Frontal cortex (tissue), 4 donors: Measurements from ENCODE around the gene PRPF6. TPM values are rescaled to one million over a fixed set of nuclear protein-coding genes. Genes with fewer than 3 reads are reported as not detected.

ENCODE experiments used
- DNase-seq, 2 donors: peaks; one replicate each; pipeline ENCODE4 v3.0.0; 2012; ENCODE audit warnings: low spot score in 2 of 2
- FAIRE-seq: peaks from 2 replicates; lab custom pipeline; 2012; peaks lifted over from hg19 to GRCh38; lab: Jason Lieb, UNC
- total RNA-seq: library from RNA; depleted of rRNA; stranded (reverse); fragments of >200 nt; gene quantifications from one replicate; pipeline ENCODE4 v1.2.3, GENCODE V29; 2014
- donor health status: control.
- donor health status: control.
- donor health status: control.

The PRPF6 gene
- total RNA-seq, 1 donor from 2014 or later, result 81.9 TPM

- DNase-seq, result no peak
- FAIRE-seq, result no peak
Measured at GRCh38 chr20:64068386-64069208, 87.7 kb downstream of the PRPF6 start.

- DNase-seq (no peak), FAIRE-seq (no peak)
Measured at GRCh38 chr20:64069209-64069613, 88.3 kb downstream of the PRPF6 start.

GRCh38 chr20:64069614-64070243 is 88.8 kb downstream of the PRPF6 start:
- no peak for DNase-seq

GRCh38 chr20:64070244-64070993 is 89.5 kb downstream of the PRPF6 start:
- FAIRE-seq, result no peak

More at GRCh38 chr20:64069614-64070243, 88.8 kb downstream of the PRPF6 start:
- no peak for FAIRE-seq

GRCh38 chr20:64071341-64072332 is 90.7 kb downstream of the PRPF6 start:
- no peak for DNase-seq
- no peak for FAIRE-seq

More at GRCh38 chr20:64070244-64070993, 89.5 kb downstream of the PRPF6 start:
- DNase-seq, result no peak

- DNase-seq, result no peak
- no peak for FAIRE-seq
Measured at GRCh38 chr20:64072498-64073063, 91.6 kb downstream of the PRPF6 start.

DNA sequence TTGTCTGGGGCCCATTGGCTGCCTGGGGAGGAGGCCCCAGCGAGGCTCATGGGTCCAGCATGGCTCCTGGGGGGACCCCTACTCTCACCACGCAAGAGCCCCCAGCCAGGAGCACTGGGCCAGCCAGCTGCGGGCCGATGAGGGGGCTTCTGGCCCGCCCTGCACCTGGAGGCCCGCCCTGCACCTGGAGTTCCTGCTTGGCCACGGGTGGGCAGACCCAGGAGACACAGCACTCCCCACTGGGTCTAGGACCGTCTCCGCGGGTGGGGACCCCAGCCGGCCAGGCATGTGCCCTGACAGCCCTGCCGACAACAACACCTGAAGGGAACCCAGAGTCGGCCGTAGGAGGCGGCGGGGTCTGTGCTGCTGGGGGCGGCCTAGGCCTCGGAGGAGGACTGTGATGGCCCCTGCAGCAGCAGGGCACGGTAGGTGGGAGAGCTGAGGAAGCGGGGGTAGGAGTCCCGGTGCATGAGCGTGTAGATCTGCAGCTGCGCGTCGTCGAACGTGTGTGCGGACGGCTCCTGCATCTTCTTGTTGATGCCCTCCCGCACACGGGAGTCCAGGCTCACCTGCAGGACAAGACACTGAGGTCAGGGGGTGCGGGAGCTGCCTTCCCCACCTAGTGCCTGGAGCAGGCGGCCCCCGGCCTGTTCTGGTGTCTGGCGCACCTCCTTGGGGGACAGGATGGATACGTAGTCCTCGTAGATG is 92.7 kb downstream of the PRPF6 start:
- DNase-seq, result no peak
- FAIRE-seq, result no peak

DNA sequence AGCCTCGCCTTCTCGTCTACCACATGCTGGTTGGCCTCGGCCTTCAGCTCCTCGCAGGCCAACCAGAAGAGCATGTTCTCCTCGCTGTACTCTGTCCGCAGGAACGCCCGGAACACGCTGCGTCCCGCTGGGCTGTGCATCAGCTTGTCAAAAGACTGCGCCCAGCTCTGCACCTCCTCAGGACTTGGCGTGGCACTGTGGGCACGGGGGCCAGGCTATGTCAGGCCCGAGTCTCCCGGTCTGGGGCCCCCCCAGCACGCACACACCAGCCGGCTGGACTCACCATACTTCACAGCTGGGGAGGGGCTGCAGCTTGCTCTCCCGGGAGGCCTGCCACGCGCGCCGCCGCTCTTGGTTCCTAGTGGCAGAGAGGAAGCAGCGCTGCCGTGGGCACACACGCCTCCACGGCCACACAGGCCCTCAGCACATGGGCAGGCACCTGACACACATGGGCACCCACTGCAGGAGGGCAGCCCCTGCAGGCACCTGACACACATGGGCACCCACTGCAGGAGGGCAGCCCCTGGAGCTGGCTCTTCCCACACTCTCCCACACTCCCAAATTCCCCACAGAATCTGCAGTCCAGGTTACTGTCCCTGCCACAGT is 93.4 kb downstream of the PRPF6 start:
- no peak for DNase-seq
- no peak for FAIRE-seq

- FAIRE-seq (no peak), DNase-seq (no peak)
Measured at GRCh38 chr20:64074963-64075362, 94.0 kb downstream of the PRPF6 start.

- no peak for DNase-seq
- FAIRE-seq, result no peak
Measured at GRCh38 chr20:64075556-64075955, 94.6 kb downstream of the PRPF6 start.

- FAIRE-seq, result no peak
Measured at GRCh38 chr20:64076061-64076997, 95.4 kb downstream of the PRPF6 start.

DNA sequence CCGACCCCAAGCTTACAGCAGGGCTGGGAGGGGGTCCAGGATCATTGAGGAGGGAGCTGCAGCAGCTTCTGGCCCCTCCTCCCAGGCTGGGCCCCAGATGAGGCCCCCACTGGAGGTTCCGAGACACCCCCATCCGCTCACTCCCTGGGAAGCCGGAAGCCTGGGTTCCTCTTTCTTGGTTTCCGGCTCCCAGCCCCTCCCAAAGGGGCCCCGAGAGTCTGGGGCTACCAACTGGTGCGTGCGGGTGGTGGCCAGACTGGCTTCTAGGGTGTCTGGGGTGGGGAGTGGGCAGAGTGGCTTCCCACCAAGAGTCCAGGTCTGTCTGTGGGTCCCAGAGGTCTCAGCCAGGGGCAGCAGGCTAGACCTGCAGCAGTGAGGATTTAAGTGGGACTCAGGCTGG is 96.2 kb downstream of the PRPF6 start:
- no peak for FAIRE-seq
- no peak for DNase-seq

More at GRCh38 chr20:64076061-64076997, 95.4 kb downstream of the PRPF6 start:
- no peak for DNase-seq

DNA sequence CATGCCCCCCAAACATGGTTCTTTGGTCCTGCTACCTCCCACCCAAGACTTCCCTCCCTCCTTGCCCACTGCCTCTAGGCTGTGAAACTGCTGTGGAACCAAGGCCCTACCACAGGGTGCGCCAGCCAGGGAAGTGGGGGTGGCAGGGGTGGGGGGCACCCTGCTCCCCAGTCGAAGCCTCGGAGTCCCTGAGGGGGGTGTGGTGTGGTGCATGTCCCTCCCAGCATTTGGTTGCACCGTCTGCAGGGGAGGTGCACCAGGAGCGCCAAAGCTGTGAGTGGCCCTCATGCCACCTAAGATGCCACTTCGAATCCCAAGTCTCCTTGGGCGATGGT is 96.6 kb downstream of the PRPF6 start:
- no peak for DNase-seq
- no peak for FAIRE-seq

- DNase-seq (no peak), FAIRE-seq (no peak)
Measured at GRCh38 chr20:64077876-64078551, 97.1 kb downstream of the PRPF6 start.

GRCh38 chr20:64078934-64079272 is 98.0 kb downstream of the PRPF6 start:
- DNase-seq (no peak), FAIRE-seq (no peak)

DNA sequence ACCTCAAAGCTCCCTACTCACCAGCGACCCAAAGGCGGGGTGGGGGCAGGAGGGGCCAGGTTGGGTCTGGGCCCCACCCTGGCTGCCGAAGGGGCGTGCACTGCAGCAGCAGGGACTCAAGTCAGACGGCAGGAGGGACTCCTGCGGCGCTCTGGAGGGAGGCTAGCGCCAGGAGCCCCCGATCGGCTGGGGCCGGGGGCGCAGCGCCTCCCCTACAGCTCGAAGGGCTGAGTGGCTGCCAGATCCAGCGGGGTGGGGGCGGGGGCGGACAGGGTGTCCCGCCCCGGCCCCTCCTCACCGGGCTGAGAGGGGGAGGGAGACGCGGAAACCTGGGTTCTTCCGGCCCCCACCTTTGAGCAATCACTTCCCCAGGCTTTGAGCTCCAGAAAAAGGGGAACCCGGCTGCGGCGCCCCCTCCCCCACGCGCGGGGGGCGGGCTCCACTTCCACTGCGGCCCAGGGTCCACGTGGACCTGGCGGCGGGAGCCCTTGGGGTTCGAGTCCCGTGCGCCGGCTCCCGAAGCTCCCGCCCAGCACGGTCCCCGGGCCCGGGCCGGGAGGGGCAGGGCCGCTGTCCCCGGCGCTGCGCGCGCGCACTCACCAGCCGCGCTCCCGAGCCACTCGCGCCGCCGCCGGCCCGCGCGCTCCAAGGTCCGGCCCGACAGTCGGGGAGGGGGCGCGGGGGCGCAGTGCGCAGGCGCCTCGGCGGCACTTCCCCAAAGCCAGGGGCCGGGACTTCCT is 98.5 kb downstream of the PRPF6 start, which contains the start of gene RGS19:
TSS of gene RGS19 (minus strand) at position 246 of the 740 bp plus-strand sequence. CDS start 2,632 bp downstream, outside the sequence.
- FAIRE-seq (no peak), DNase-seq (peak; percentile 85 to 86)
